Renal cortical epithelial cell (primary cell): Measurements from ENCODE around the gene KIDINS220. TPM values are rescaled to one million over a fixed set of nuclear protein-coding genes. Genes with fewer than 3 reads are reported as not detected.
"Not testable (repeated sequence)": the region's sequence is repeated elsewhere in the genome, so short reads cannot be mapped to it uniquely, and the experiment has no call there.

Experiments
- DNase-seq: peaks from one replicate; pipeline ENCODE4 v3.0.0-alpha.2; 2011; ENCODE audit warnings: low read depth
- total RNA-seq: library from RNA; depleted of rRNA; stranded (reverse); fragments of >200 nt; gene quantifications from 2 replicates; pipeline ENCODE4 v1.2.3, GENCODE V29; 2014

The KIDINS220 gene
- total RNA-seq, 1 donor from 2014 or later, result 86.1 TPM

DNA sequence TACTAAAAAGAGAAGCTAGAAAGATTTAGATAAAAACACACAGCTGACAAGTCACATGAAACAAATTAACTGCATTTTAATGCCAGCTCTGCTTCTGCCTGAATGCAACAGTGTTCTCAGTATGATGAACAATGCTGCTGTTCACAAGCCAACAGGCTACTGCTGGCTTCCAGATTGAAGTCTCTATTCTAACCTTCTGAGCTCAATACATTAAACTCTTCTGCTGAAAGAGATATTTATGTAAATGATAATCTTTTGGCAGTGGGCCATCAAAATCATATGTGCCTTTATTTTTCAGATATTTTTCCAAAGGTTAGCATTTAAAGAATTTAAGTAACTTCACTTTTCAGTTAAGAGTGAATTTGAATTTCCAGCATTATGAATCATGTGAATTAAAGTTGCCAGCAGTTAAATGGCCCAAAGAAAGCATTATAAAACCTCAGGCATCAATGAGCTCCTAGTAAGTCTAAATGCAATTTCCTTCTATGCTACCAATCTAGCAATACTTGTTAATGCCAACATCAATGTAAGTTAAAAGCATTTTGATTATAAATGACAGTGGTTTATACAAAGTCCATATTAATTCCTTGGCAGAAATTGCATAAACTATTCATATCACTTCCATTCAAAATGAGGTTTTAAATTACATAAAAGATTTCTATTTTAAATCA lies 83.2 kb downstream of the KIDINS220 start:
- DNase-seq, result peak; percentile 11

DNA sequence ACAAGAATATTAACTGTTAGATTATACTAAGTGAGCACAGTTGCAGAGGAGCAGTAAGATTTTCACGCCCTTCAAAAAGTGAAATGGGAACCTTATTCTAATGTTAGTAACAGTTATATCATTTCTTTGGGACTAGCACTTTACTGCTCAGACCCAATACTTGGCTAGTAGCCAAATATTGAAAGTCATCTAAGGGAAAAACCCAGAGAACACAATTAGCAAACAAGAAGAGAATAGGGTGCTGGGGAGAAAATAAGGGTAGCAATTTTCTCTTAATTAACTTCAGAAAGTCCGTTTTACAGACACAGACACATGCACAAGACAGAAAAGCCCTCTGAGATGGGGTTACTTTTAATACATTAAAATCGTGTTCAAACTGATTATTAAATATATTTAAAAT lies 83.8 kb downstream of the KIDINS220 start:
- no peak for DNase-seq

DNA sequence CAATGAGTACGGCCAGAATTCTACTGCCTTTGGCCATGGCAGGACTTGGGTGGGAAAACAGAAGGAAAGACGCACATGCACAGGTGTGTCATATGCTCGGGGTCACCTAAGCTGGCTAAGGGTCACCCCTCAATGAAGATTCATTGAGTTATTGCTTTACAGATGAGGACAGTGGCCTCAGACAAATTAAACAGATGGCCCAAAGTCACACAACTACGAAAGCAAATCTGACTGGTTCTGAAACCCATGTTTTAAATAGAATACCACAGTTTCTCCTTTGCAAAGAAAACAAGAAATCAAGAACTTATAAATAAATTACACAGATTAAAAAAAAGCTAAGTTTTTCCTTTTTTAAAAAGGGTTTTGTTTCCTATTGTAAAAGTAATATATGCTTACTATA lies 85.0 kb downstream of the KIDINS220 start:
- DNase-seq, result no peak

DNA sequence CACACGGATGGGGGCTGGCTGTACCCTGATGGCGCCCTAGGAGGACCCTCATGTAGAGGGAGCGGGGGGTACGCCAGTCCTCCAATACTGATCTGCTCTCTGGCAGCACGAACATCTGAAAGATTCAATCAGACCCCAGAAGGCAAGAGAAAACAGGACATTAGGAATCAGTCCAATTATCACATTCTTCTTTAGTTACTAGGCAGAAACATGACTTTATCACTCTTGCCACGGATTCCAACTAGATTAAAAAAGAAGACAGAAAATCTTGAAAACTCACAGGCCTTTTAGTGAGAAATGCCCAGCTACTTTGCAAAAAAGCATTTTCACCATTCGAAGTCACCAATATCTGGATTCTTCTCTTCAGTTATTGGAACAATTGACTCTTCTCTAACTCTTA lies 87.2 kb downstream of the KIDINS220 start:
- no peak for DNase-seq

DNA sequence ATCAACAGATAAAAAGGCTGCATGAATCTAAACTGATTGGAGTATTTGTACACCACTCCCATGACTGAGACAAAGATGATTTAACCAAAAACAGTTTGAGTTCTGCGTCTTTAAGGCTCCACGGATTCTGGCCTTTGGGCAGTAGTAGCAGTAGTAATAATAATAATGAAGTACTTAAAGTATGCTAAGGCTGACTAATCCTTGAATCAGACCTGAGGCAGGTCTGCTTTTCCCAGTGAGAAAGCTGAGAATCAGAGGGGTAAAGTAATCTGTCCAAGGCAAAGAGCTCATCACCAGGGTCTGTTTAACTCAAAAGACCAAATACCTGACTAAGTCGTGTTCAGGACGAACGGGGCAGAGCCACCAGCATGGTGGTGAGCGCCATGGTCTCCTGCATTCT lies 94.2 kb downstream of the KIDINS220 start:
- DNase-seq, result no peak

DNA sequence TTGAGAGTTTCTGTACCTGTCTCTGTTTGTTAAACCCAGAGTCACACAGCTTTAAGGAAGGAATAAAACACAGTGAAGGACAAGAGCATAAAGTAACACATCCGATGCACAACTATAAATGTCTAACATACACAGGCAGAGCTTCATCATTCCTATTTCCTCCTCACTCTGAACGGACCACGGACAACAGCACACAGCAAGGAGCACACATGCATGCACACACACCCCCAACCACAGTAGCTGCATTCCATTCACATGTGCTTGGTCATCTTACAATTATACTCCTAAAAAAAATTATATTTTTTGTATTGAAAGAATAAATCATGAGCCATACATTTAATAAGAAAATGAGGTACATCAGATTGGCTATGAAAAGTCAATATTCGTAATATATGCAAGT lies 97.3 kb downstream of the KIDINS220 start:
- DNase-seq, result no peak

DNA sequence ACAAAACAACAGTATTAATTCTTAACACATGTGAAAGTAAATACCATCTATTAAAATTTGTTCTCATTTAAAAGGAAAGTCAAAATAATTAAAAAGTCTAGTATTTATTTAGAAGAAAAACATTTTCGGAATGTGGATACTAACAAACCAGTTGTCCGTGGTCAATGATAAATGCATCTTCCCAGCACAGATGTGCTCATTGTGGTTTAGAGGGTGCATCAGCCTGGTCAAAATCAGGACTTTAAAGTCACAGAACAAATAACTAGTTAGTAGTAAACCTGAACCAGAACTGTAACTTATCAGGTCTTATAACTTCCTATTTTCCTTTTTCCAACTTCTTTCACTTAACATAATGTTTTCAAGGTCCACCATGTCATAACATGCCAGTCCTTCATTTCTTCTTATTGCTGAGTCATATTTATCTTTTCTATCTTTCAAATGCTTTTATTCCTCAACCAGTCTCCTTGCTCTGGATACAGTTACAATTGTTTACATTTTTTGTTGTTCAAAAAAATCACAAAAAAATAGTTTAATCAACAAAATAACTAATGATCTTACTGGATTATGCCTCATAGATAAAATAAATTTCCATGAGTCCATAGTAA lies 99.7 kb downstream of the KIDINS220 start:
- DNase-seq, result no peak

DNA sequence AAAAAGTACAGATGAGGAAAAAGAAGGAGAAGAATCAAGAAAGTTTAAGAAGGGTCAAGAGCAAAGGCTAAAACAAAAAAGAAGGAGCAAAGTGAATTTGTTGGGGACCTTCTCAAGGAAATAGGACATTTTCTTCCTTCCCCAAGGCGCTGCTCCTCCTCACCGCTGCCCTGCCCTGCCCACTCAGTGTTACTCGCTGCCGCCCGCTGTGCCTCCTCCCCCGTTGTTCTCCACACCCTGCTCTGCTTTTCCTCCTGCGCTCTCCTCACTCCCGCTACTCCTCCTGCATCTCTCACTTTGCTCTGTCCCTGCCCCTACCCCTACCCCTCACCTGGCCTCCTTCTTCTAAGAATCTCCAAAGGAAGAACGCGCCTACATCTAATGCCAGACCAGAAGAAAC lies 104.8 kb downstream of the KIDINS220 start:
- DNase-seq, result no peak

DNA sequence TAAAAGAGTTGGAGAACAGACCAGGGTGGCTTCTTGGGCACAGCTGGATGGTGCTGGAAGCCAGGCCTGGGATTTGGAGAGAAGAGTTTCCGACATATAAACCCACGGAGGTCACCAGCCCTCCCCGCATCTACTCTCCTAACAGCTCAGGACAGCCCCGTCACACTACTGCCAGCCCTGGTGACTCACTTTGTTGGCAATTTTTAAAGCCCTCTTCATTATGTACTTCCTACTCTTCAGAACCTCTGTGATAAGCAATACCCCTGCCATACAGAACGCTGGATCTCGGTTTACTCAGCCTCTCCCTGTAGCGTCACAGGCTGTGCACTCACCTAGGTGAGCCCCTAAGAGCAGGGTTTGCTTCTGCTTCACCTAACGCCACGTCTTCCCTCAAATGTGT lies 107.5 kb downstream of the KIDINS220 start:
- no peak for DNase-seq

DNA sequence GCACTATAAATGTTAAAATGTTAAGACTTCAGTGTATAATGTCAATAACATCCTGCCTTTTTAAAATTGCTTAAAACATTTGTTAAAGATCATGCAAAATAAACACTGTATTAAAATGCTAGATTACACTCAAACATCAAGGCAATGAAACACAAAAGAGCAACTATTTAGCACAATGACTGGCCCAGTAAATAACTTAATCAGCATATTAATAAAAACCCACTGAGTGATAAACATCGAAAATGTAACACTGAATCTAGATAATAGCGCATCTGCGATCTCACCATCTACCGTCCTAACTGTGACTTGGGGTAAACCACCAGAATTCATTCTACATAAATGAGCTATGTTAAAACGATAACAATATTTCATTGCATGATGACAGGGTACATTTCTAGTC lies 108.3 kb downstream of the KIDINS220 start:
- not testable (repeated sequence) for DNase-seq

DNA sequence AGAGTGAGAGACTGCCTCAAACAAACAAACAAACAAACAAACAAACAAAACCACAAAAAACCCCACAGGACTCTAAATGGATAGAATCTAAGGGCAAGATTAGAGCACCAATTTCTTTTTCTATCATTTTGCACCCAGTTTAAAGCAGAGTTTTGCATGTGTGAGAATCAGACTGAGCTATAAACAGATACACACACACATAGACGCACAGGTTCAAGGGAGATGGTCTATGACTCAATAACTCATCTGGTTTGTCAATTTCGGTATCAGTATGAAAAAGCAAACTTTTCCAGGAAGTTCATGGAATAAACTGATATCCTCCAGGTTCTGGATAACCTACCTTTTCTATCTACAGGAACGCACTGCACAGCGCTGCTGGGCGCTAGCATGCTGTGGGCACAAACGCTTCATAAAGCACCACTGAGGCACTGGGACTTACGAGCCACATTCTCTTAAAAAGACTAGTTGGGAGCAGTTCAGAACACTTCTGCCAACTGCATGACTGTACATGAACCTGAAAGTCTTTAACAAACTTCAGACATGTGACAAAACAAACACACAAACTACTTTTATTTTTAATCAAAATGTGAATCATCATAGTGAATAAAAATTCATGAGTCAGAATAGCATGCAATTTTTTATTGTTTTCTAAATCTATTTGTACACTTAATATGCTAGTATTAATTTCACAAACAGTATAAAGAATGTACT lies 109.0 kb downstream of the KIDINS220 start:
- no peak for DNase-seq

DNA sequence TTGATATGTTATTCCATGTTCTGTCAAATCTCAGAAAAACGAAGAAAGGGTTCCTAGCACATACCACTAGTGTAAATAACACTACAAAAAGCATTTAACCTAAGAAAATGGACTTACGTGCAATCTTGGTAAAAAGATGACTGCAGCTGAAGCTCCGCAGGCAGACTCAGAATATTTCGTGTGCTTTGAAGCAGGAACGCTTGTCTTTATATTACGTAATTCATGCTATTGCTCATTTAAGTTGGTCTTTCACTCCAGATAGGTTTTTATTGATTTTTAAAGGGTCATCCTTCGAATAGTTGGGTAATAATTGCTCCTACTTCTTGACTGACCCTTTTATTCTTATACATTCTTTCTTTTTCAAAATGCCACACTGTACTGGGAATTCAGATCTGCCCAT lies 111.6 kb downstream of the KIDINS220 start:
- no peak for DNase-seq

DNA sequence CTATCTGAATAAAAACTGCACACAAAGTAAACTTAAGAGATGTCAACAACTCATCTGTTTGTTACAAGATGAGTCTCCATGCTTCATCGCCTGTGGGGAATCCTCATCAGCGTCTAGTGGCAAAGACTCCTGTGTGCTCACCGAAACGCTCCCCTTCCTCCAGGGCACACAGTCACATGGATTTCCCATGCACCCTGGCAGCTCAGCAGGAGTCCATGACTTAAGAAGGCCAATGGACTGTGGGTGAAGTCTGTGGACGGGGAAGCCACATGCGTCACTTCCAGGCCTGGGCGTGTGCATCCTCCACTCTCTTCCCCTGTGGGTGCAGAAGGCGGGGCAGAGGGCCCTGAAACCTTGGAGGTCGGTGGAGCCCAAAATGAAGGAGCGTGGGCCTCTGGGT lies 114.4 kb downstream of the KIDINS220 start:
- DNase-seq, result peak; percentile 48

DNA sequence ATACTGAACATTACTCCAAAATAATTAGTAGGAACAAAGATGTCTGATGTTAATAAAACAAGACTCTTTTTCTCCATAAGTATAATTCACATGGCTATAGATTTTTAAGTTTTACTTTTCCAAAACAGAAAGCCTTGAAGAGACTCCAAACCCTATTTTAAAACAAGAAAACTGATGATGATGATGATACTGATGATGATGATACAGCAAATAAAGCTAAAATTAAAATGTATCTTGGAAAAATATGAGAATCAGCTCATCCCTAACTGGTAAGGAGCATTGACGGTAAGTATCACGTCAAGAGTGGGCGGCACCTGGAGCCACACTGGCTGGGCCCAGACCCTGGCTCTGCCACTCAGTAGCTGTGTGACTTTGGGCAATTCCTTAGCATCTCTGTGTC lies 116.0 kb downstream of the KIDINS220 start:
- no peak for DNase-seq

DNA sequence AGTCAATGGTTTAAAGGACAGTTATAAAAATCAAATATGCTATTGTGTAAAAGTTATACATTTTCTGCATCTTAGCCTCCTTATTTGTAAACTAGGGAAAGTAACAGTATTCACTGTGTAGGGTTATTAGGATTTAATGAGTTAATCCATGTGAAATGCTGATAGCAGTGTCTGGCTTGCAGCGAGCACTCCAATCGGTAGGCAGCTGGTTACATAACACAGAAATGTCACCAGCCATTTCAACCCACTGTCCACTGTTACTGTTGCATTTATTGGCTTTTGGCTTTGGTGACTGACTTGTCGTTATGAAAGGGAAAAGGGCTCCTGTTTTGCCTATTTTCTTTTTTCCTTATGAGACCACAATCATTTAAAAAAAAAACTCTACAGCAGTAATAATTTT lies 116.7 kb downstream of the KIDINS220 start:
- no peak for DNase-seq

DNA sequence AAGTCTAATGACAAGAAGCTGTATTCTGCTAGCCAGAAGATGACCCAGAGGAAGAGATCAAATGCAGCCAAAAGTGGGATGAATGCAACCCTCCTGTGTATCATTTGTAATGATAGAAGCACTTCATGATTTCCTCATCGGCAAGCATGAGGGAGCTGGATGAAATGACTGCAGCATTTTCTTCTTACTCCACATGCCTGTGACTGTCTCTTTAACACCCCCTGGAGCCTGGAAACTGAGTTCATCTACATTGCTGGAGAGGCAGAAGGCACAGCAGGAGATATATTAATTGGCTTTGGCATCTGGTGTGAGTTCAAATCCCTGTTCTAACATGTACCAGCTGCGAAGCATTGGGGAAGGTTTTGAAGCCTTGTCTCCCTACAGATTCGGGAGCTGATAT lies 117.9 kb downstream of the KIDINS220 start:
- DNase-seq, result peak; percentile 9

DNA sequence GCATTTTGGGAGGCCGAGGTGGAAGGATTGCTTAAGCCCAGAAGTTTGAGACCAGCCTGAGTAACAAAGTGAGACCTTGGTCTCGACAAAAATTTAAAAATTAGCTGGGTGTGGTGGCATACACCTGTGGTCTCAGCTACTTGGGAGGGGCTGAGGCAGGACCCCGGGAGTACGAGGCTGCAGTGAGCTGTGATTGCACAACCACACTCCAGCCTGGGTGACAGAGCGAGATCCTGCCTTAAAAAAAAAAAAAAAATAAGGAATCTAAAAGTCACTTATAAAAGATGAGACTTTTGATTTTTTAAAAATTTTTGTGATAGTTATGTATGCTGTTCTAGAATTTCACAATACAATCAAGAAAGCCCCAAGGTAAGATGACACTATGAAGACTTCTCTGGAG lies 122.4 kb downstream of the KIDINS220 start:
- no peak for DNase-seq

DNA sequence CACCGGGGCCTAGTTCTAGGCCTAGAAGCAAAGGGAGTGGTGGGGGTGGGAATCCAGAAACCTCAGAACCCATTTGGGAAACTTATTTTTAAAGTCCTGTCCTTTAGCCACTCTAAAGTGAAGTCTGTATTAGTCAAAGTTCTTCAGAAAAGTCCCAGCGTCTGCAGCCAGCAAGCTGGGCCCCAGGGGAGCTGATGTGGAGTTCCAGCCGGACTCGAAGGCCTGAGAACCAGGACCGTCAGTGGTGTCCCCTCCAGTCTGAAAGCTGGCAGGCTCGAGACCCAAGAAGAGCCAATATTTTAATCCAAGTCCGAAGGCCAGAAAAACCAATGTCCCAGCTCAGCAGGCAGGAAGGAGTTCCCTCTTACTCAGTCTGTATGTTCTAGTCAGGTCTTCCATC lies 123.1 kb downstream of the KIDINS220 start:
- DNase-seq, result no peak

DNA sequence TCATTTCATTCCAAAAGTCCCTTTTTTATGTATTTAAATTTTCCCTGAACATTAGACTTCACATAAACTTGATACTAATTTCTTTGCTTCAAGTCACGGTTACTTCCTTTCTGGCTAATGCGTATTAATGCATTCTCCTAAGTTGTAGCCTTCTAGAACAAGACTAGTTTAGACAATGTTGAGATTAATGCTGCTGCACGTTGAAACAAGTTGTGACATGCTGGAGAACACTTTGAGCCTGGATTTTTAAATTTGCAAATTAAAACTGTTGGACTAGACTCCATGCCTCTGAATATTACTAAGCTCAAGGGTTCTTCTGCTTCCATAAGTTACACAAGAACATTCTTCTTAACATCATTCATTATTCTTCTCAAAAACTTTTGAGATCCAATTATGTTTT lies 126.5 kb downstream of the KIDINS220 start:
- DNase-seq, result no peak

DNA sequence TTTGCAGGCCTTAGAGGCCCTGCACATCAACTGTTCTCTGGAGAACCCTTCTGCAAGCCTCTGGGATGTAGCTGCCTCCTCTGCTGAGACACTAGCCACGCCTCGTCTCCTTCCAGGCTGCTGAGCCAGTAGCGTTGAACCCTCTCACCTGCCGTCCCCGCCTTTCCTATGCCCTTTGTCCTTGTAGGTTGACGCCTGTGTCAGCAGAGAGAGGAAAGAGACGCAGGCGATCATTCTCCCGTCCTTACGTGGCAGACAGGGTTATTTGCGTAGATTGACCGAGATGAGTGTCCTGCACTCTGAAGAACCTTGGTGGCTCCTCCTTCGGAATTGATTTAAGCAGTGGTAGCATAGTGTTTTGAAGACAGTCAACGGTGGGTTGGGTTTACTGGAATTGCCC lies 127.8 kb downstream of the KIDINS220 start:
- no peak for DNase-seq

DNA sequence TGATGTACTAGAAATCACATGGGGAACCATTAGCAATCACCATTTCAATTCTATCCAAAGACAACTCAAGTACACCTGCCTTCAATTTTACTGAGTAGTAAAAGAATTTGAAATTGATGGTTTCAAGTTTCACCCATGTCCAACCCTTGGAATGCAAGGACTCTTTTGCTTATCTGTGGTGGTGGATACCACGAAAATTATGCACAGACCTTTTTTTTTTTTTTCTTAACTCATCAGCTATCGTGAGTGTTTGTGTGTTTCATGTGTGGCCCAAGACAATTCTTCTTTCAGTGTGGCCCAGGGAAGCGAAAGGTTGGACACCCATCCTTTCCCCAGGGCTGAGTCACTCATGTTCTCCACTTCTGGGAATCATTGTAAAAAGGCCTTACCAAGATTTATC lies 132.5 kb downstream of the KIDINS220 start:
- DNase-seq, result no peak

DNA sequence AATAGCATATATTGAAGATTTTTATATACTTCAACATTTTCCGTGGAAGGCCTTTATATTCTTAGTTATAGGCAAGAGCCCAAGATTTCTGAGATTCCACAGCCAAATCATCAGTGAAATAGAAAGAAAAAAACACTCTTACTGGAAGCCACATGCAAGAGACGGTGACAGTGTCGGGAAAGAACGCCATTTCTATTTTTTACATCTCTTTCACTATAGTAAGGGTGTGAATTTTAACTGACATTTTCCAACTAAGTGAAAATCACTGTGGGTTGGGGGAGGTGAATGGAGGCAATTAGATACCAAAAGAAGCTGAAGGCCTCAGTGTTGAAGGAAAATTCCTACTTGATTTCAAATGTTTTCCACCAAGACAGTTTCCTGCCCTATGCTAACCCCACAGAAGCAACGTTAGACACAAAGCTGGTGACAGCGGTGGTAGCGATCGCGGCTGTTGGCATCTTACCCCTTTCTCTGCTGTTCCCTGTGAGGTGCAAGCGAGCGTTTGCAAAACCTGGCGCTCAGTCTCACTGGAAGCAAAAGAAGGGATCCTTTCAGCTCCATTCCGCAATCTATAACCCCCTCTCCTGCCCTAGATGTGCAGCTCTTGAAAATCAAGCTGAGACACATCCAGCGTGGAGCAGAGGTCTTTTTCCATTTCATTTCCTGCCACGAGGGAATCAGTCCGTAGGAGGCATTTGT lies 135.6 kb downstream of the KIDINS220 start:
- DNase-seq, result no peak

DNA sequence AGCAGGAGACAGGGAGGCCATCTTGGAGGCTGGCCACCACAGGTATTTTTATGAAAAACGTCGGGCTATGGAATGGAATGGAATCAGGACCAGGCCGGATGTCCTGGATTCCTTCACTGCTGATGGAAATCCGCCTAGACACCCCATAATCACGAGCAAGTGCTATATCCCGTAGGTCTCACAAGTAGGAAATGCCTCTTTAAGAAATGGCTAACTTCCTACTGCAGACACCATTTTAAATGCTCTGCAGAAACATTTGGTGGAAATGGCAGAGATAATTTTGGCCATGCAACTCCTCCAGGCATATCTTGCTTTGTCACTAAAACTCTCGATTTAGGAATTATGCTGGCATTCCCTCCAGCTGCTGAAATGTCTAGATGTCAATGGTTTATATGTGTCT lies 137.6 kb downstream of the KIDINS220 start:
- DNase-seq, result no peak
